ENCODE data around the gene CPLX4.

The CPLX4 gene

GRCh38 chr18:59323931-59324622 lies 5.6 kb upstream of the CPLX4 start:
- H3K36me3 ChIP-seq (ENCODE audit: control insufficient read depth in 2 of 2, insufficient read depth in 1 of 2, low read length in 2 of 2): peaks cover 24 to 25% of the 10 kb centered on the region in 2 experiments
- POLR2A ChIA-PET: no interaction called here
- CTCF ChIA-PET: no interaction called here
- TF ChIP-seq, protein P1, sequence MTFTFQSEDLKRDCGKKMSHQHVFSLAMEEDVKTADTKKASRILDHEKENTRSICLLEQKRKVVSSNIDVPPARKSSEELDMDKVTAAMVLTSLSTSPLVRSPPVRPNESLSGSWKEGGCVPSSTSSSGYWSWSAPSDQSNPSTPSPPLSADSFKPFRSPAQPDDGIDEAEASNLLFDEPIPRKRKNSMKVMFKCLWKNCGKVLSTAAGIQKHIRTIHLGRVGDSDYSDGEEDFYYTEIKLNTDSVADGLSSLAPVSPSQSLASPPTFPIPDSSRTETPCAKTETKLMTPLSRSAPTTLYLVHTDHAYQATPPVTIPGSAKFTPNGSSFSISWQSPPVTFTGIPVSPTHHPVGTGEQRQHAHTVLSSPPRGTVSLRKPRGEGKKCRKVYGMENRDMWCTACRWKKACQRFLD (tag by site-specific recombination; IDR thresholded peaks at IDR 0.05): no peak
- no peak for TF ChIP-seq ZNF426 (tag by site-specific recombination; IDR thresholded peaks at IDR 0.05)
- no peak for TF ChIP-seq ZNF169 (tag by site-specific recombination; IDR thresholded peaks at IDR 0.05)
- no peak for TF ChIP-seq ZNF391 (tag by site-specific recombination; IDR thresholded peaks at IDR 0.05; ENCODE audit: borderline replicate concordance, low read depth)
- TF ChIP-seq ZBTB17 (tag by site-specific recombination; IDR thresholded peaks at IDR 0.05): no peak
- TF ChIP-seq ZNF366 (tag by site-specific recombination; conservative IDR thresholded peaks at IDR 0.05): no peak
- TF ChIP-seq ZNF664 (tag by site-specific recombination; IDR thresholded peaks at IDR 0.05): no peak
- TF ChIP-seq ZFP3 (tag by site-specific recombination; IDR thresholded peaks at IDR 0.05; ENCODE audit: low read depth): no peak
- no peak for TF ChIP-seq ZNF837 (tag by site-specific recombination; IDR thresholded peaks at IDR 0.05)
- TF ChIP-seq SP2 (tag by site-specific recombination; IDR thresholded peaks at IDR 0.05): no peak
- no peak for TF ChIP-seq ZNF138 (tag by site-specific recombination; IDR thresholded peaks at IDR 0.05; ENCODE audit: borderline replicate concordance)
- no peak for TF ChIP-seq ZNF529 (tag by site-specific recombination; IDR thresholded peaks at IDR 0.05; ENCODE audit: insufficient replicate concordance)
- no peak for TF ChIP-seq ZNF354C (tag by site-specific recombination; IDR thresholded peaks at IDR 0.05; ENCODE audit: borderline replicate concordance, low read depth)
- no peak for TF ChIP-seq ZNF248 (tag by site-specific recombination; IDR thresholded peaks at IDR 0.05)
- H3K9me3 ChIP-seq (ENCODE audit: control insufficient read depth, insufficient read depth, low read depth, low read length): no peaks in the 10 kb centered on the region
- no peak overlapping the region for H3K4me3 ChIP-seq (ENCODE audit: low read depth, low read length)
- H3K4me1 ChIP-seq (ENCODE audit: control insufficient read depth, insufficient read depth, low read length): 0 out of 2 replicates have a peak, but pooled peaks cover 3% of the 10 kb centered on the region
- no peak overlapping the region for H3K27ac ChIP-seq (ENCODE audit: extremely low read depth, low read depth, low read length)

DNA sequence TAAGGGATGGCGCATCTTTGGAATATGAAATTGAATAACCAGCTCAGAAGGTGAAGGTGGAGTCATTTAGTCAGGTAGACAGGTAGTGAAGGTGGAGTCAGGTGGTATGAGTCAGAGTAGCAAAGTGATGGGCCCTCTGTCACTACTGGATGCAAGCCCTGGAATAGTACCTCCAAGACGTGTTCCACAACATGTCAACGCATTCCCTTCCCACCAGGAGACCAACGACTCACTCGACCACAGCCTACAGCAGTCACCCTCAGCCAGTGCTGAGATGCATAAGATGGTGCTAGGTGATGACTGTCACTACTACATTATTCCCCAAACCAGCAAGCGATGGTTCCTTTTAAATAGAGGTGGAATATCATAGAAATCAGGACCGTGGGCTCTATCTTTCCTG lies 6.8 kb downstream of the CPLX4 start:
- no peaks in the 10 kb centered on the region for H3K9me3 ChIP-seq (ENCODE audit: control insufficient read depth, insufficient read depth, low read depth, low read length)
- no peaks in the 10 kb centered on the region for H3K36me3 ChIP-seq (ENCODE audit: control insufficient read depth in 2 of 2, insufficient read depth in 1 of 2, low read length in 2 of 2)
- ChIA-PET CTCF (interaction anchor here (0.7 to 8.3 kb wide), 5 partner anchors 26 to 1223 kb away, joined by 3 to 163 read pairs (median 3); no protein-coding TSS in a partner anchor), POLR2A (no interaction called here)
- no peak for TF ChIP-seq ZFP37 (tag by site-specific recombination; IDR thresholded peaks at IDR 0.05)
- 0 out of 2 replicates have a peak, but pooled peaks have one; percentile 9 for TF ChIP-seq PRDM1 (tag by site-specific recombination; IDR thresholded peaks at IDR 0.05)
- peak; percentile 59 for TF ChIP-seq ZNF600 (tag by site-specific recombination; IDR thresholded peaks at IDR 0.05)
- TF ChIP-seq BCL11B (tag by site-specific recombination; IDR thresholded peaks at IDR 0.05; ENCODE audit: low read depth): no peak
- H3K4me1 ChIP-seq (ENCODE audit: control insufficient read depth, insufficient read depth, low read length): peaks cover 5% of the 10 kb centered on the region
- no peak overlapping the region for H3K4me3 ChIP-seq (ENCODE audit: low read depth, low read length)
- no peak overlapping the region for H3K27ac ChIP-seq (ENCODE audit: extremely low read depth, low read depth, low read length)

GRCh38 chr18:59308938-59309260 lies 9.6 kb downstream of the CPLX4 start:
- TF ChIP-seq ZBTB26 (tag by site-specific recombination; optimal IDR thresholded peaks at IDR 0.05) (peak; percentile 25), GLI2 (tag by site-specific recombination; IDR thresholded peaks at IDR 0.05; ENCODE audit: borderline replicate concordance, low read depth) (no peak)
- no peak overlapping the region for H3K27ac ChIP-seq (ENCODE audit: extremely low read depth, low read depth, low read length)
- no peaks in the 10 kb centered on the region for H3K36me3 ChIP-seq (ENCODE audit: control insufficient read depth in 2 of 2, insufficient read depth in 1 of 2, low read length in 2 of 2)
- peaks cover 5% of the 10 kb centered on the region for H3K4me1 ChIP-seq (ENCODE audit: control insufficient read depth, insufficient read depth, low read length)
- no peaks in the 10 kb centered on the region for H3K9me3 ChIP-seq (ENCODE audit: control insufficient read depth, insufficient read depth, low read depth, low read length)
- H3K4me3 ChIP-seq (ENCODE audit: low read depth, low read length): peak overlapping the region; percentile 41
- CTCF ChIA-PET: interaction anchor here (0.6 to 8.3 kb wide), 18 partner anchors 9 to 1877 kb away, joined by 3 to 163 read pairs (median 6); partner anchors contain the start of gene CPLX4
- POLR2A ChIA-PET: interaction anchor here (1.6 kb wide), 1 partner anchor 94 kb away, joined by 6 read pairs; no protein-coding TSS in a partner anchor
